ENCODE results near the gene CUL2.
A peak's percentile ranks its signal among the peaks of the same experiment; 100 is the strongest.
"Not testable (repeated sequence)": the region's sequence is repeated elsewhere in the genome, so short reads cannot be mapped to it uniquely, and the experiment has no call there.

Gene CUL2

GRCh38 chr10:35092851-35093250, 2.7 kb upstream of the CUL2 start:
- Histone ChIP-seq H3K4me3 (ENCODE audit: low read length) (no peak overlapping the region), H2AK5ac (ENCODE audit: low read length) (no peak overlapping the region), H3K79me1 (ENCODE audit: low read length) (peaks cover 4% of the 10 kb centered on the region), H3K79me2 (ENCODE audit: control insufficient read depth, insufficient read depth, low read length) (peaks cover 13% of the 10 kb centered on the region), H3K4me1 (ENCODE audit: control insufficient read depth, low read depth, low read length) (no peaks in the 10 kb centered on the region), H3K9ac (ENCODE audit: low read length) (no peak overlapping the region), H3K4ac (ENCODE audit: low read depth, low read length) (no peak overlapping the region), H3K56ac (ENCODE audit: low read length) (no peak overlapping the region), H3K4me2 (ENCODE audit: low read length) (no peak overlapping the region), H3K27me3 (ENCODE audit: insufficient read depth, low read length, poor library complexity) (no peaks in the 10 kb centered on the region), H2BK15ac (replicated peaks; ENCODE audit: low read depth) (no peak overlapping the region), H3K27ac (ENCODE audit: low read depth, low read length) (no peak overlapping the region), H2BK120ac (ENCODE audit: low read depth, low read length) (no peak overlapping the region), H2BK5ac (ENCODE audit: low read length) (no peak overlapping the region), H4K5ac (ENCODE audit: low read length) (no peak overlapping the region), H4K8ac (ENCODE audit: low read depth, low read length) (no peak overlapping the region), H3K36me3 (ENCODE audit: control insufficient read depth, insufficient read depth, low read length) (no peaks in the 10 kb centered on the region), H3K23ac (ENCODE audit: low read length) (no peak overlapping the region), H3K18ac (ENCODE audit: low read length) (no peak overlapping the region)
- DNase-seq = no peak
- no CpG with 5 or more reads among the region's 1 CpG for WGBS (ENCODE audit: extremely low coverage, insufficient coverage, low lambda C conversion rate)

GRCh38 chr10:35091994-35092790, 2.1 kb upstream of the CUL2 start:
- H2BK5ac ChIP-seq (ENCODE audit: low read length) = no peak overlapping the region
- H3K9ac ChIP-seq (ENCODE audit: low read length) = no peak overlapping the region
- H3K56ac ChIP-seq (ENCODE audit: low read length) = no peak overlapping the region
- H3K23ac ChIP-seq (ENCODE audit: low read length) = no peak overlapping the region
- no peak overlapping the region for H3K4me2 ChIP-seq (ENCODE audit: low read length)
- H4K5ac ChIP-seq (ENCODE audit: low read length) = no peak overlapping the region
- H3K27me3 ChIP-seq (ENCODE audit: insufficient read depth, low read length, poor library complexity) = no peaks in the 10 kb centered on the region
- H3K36me3 ChIP-seq (ENCODE audit: control insufficient read depth, insufficient read depth, low read length) = no peaks in the 10 kb centered on the region
- H2AK5ac ChIP-seq (ENCODE audit: low read length) = no peak overlapping the region
- no peak for DNase-seq
- H3K18ac ChIP-seq (ENCODE audit: low read length) = no peak overlapping the region
- no peaks in the 10 kb centered on the region for H3K4me1 ChIP-seq (ENCODE audit: control insufficient read depth, low read depth, low read length)
- no peak overlapping the region for H2BK15ac ChIP-seq (replicated peaks; ENCODE audit: low read depth)
- WGBS (ENCODE audit: extremely low coverage, insufficient coverage, low lambda C conversion rate) = no CpG with 5 or more reads among the region's 11 CpGs
- no peak overlapping the region for H4K8ac ChIP-seq (ENCODE audit: low read depth, low read length)
- H3K27ac ChIP-seq (ENCODE audit: low read depth, low read length) = no peak overlapping the region
- no peak overlapping the region for H3K4ac ChIP-seq (ENCODE audit: low read depth, low read length)
- no peak overlapping the region for H3K4me3 ChIP-seq (ENCODE audit: low read length)
- peaks cover 4% of the 10 kb centered on the region for H3K79me1 ChIP-seq (ENCODE audit: low read length)
- peaks cover 19% of the 10 kb centered on the region for H3K79me2 ChIP-seq (ENCODE audit: control insufficient read depth, insufficient read depth, low read length)
- no peak overlapping the region for H2BK120ac ChIP-seq (ENCODE audit: low read depth, low read length)

- H2BK15ac ChIP-seq (replicated peaks; ENCODE audit: low read depth) = no peak overlapping the region
- no peak overlapping the region for H3K23ac ChIP-seq (ENCODE audit: low read length)
- H2AK5ac ChIP-seq (ENCODE audit: low read length) = no peak overlapping the region
- H3K4me1 ChIP-seq (ENCODE audit: control insufficient read depth, low read depth, low read length) = no peaks in the 10 kb centered on the region
- peak overlapping the region; percentile 10 for H3K4ac ChIP-seq (ENCODE audit: low read depth, low read length)
- peaks cover 25% of the 10 kb centered on the region for H3K79me2 ChIP-seq (ENCODE audit: control insufficient read depth, insufficient read depth, low read length)
- DNase-seq = peak; percentile 40
- H2BK120ac ChIP-seq (ENCODE audit: low read depth, low read length) = no peak overlapping the region
- no peak overlapping the region for H2BK5ac ChIP-seq (ENCODE audit: low read length)
- no peaks in the 10 kb centered on the region for H3K27me3 ChIP-seq (ENCODE audit: insufficient read depth, low read length, poor library complexity)
- peak overlapping the region; percentile 94 for H3K27ac ChIP-seq (ENCODE audit: low read depth, low read length)
- H3K56ac ChIP-seq (ENCODE audit: low read length) = peak overlapping the region; percentile 98
- H3K4me2 ChIP-seq (ENCODE audit: low read length) = peak overlapping the region; percentile 91
- no peaks in the 10 kb centered on the region for H3K36me3 ChIP-seq (ENCODE audit: control insufficient read depth, insufficient read depth, low read length)
- WGBS (ENCODE audit: extremely low coverage, insufficient coverage, low lambda C conversion rate) = no CpG with 5 or more reads among the region's 27 CpGs
- peak overlapping the region; percentile 91 for H3K9ac ChIP-seq (ENCODE audit: low read length)
- H4K8ac ChIP-seq (ENCODE audit: low read depth, low read length) = no peak overlapping the region
- peak overlapping the region; percentile 99 for H3K18ac ChIP-seq (ENCODE audit: low read length)
- peaks cover 8% of the 10 kb centered on the region for H3K79me1 ChIP-seq (ENCODE audit: low read length)
- H4K5ac ChIP-seq (ENCODE audit: low read length) = no peak overlapping the region
- H3K4me3 ChIP-seq (ENCODE audit: low read length) = peak overlapping the region; percentile 52
These were observed 455 bp downstream of the CUL2 start for GRCh38 chr10:35089611-35090161.

- no peak overlapping the region for H3K27ac ChIP-seq (ENCODE audit: low read depth, low read length)
- H4K5ac ChIP-seq (ENCODE audit: low read length) = no peak overlapping the region
- H3K23ac ChIP-seq (ENCODE audit: low read length) = no peak overlapping the region
- H3K27me3 ChIP-seq (ENCODE audit: insufficient read depth, low read length, poor library complexity) = no peaks in the 10 kb centered on the region
- no peak overlapping the region for H2BK15ac ChIP-seq (replicated peaks; ENCODE audit: low read depth)
- H2AK5ac ChIP-seq (ENCODE audit: low read length) = no peak overlapping the region
- H3K4ac ChIP-seq (ENCODE audit: low read depth, low read length) = no peak overlapping the region
- H3K4me3 ChIP-seq (ENCODE audit: low read length) = no peak overlapping the region
- H4K8ac ChIP-seq (ENCODE audit: low read depth, low read length) = no peak overlapping the region
- peaks cover 24% of the 10 kb centered on the region for H3K79me2 ChIP-seq (ENCODE audit: control insufficient read depth, insufficient read depth, low read length)
- no peak overlapping the region for H3K9ac ChIP-seq (ENCODE audit: low read length)
- no peak overlapping the region for H2BK5ac ChIP-seq (ENCODE audit: low read length)
- no peak overlapping the region for H2BK120ac ChIP-seq (ENCODE audit: low read depth, low read length)
- WGBS (ENCODE audit: extremely low coverage, insufficient coverage, low lambda C conversion rate) = no CpG with 5 or more reads among the region's 1 CpG
- DNase-seq = no peak
- H3K4me1 ChIP-seq (ENCODE audit: control insufficient read depth, low read depth, low read length) = no peaks in the 10 kb centered on the region
- H3K4me2 ChIP-seq (ENCODE audit: low read length) = no peak overlapping the region
- H3K56ac ChIP-seq (ENCODE audit: low read length) = no peak overlapping the region
- H3K36me3 ChIP-seq (ENCODE audit: control insufficient read depth, insufficient read depth, low read length) = no peaks in the 10 kb centered on the region
- no peak overlapping the region for H3K18ac ChIP-seq (ENCODE audit: low read length)
- H3K79me1 ChIP-seq (ENCODE audit: low read length) = peaks cover 19% of the 10 kb centered on the region
These were observed 6.9 kb downstream of the CUL2 start for GRCh38 chr10:35083242-35083641.

GRCh38 chr10:35080261-35080660, 9.9 kb downstream of the CUL2 start:
- H3K27ac ChIP-seq (ENCODE audit: low read depth, low read length); H3K4me2 ChIP-seq (ENCODE audit: low read length): not testable (repeated sequence)

More at GRCh38 chr10:35080261-35080660, 9.9 kb downstream of the CUL2 start:
- not testable (repeated sequence) for H3K23ac ChIP-seq (ENCODE audit: low read length); H2BK15ac ChIP-seq (replicated peaks; ENCODE audit: low read depth); H3K56ac ChIP-seq (ENCODE audit: low read length); H3K27me3 ChIP-seq (ENCODE audit: insufficient read depth, low read length, poor library complexity); H2BK120ac ChIP-seq (ENCODE audit: low read depth, low read length); H4K5ac ChIP-seq (ENCODE audit: low read length); H3K36me3 ChIP-seq (ENCODE audit: control insufficient read depth, insufficient read depth, low read length); H3K4me3 ChIP-seq (ENCODE audit: low read length); H2BK5ac ChIP-seq (ENCODE audit: low read length); H3K4me1 ChIP-seq (ENCODE audit: control insufficient read depth, low read depth, low read length); H3K4ac ChIP-seq (ENCODE audit: low read depth, low read length); H2AK5ac ChIP-seq (ENCODE audit: low read length); H3K9ac ChIP-seq (ENCODE audit: low read length); H3K18ac ChIP-seq (ENCODE audit: low read length); DNase-seq; H4K8ac ChIP-seq (ENCODE audit: low read depth, low read length)
- Histone ChIP-seq H3K79me2 (ENCODE audit: control insufficient read depth, insufficient read depth, low read length) (peaks cover 12% of the 10 kb centered on the region), H3K79me1 (ENCODE audit: low read length) (peaks cover 16% of the 10 kb centered on the region)
- no CpG with 5 or more reads among the region's 1 CpG for WGBS (ENCODE audit: extremely low coverage, insufficient coverage, low lambda C conversion rate)
